ENCODE results near the gene SMC1A.

DNA sequence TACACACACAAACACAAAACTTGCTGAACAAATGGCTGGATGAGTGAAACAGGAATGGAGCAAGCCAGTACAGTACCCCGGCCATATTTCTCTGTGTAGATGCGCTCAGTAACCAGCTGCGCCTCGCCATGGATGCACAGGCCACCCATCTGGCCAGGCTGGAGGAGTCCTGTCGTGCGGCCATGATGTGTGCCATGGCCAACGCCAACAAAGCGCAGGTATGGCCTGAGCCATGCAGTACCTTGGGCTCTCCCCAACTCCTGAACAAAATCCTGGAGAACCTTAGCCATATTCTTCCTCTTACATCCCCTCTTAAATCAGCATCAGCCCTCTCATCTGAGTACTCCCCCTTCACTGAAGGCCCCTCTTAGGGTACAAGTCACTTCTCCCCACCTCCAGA lies 7.3 kb upstream of the SMC1A start:
- TF ChIP-seq EZH2 (IDR thresholded peaks at IDR 0.05; ENCODE audit: low read depth, low read length, severe bottlenecking), result no peak
- no peak for TF ChIP-seq CHD2 (IDR thresholded peaks at IDR 0.05; ENCODE audit: low read length)
- TF ChIP-seq TEAD4 (IDR thresholded peaks at IDR 0.05; ENCODE audit: low read depth, low read length), result no peak
- TF ChIP-seq TAF1 (IDR thresholded peaks at IDR 0.05; ENCODE audit: low read depth, low read length), result no peak
- TF ChIP-seq GTF2F1 (IDR thresholded peaks at IDR 0.05; ENCODE audit: borderline replicate concordance, low read depth, low read length), result no peak
- no peak for TF ChIP-seq RAD21 (IDR thresholded peaks at IDR 0.05 in 1 of 2, conservative IDR thresholded peaks at IDR 0.05 in 1 of 2; ENCODE audit: low read depth in 2 of 2, low read length in 2 of 2)
- TF ChIP-seq, protein P1, sequence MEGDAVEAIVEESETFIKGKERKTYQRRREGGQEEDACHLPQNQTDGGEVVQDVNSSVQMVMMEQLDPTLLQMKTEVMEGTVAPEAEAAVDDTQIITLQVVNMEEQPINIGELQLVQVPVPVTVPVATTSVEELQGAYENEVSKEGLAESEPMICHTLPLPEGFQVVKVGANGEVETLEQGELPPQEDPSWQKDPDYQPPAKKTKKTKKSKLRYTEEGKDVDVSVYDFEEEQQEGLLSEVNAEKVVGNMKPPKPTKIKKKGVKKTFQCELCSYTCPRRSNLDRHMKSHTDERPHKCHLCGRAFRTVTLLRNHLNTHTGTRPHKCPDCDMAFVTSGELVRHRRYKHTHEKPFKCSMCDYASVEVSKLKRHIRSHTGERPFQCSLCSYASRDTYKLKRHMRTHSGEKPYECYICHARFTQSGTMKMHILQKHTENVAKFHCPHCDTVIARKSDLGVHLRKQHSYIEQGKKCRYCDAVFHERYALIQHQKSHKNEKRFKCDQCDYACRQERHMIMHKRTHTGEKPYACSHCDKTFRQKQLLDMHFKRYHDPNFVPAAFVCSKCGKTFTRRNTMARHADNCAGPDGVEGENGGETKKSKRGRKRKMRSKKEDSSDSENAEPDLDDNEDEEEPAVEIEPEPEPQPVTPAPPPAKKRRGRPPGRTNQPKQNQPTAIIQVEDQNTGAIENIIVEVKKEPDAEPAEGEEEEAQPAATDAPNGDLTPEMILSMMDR (IDR thresholded peaks at IDR 0.05; ENCODE audit: control extremely low read depth in 1 of 3, insufficient read depth in 1 of 3, low read depth in 1 of 3, low read length in 3 of 3), result no peak
- TF ChIP-seq BCL11A (IDR thresholded peaks at IDR 0.05; ENCODE audit: low read depth in 2 of 2, low read length in 2 of 2), result no peak
